Measurements from ENCODE around the gene MERTK.

The MERTK gene

DNA sequence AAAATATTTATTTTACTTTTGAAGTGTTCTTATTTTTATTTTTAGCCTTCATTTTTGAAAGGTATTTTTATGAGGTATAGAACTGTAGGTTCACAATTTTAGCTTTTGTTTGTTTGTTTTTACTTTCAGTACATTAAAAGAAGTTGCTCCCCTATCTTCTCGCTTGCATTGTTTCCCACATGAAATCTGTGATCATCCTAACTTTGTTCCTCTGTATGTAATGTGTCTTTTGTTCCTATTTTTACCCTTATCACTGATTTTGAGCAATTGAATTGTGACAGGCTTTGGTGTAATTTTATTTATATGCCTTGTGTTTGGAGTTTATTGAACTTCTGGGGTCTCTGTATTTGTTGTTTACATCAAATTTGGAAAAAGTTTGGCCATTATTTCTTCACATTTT, 78.8 kb downstream of the MERTK start:
- no peak for DNase-seq (ENCODE audit: low read depth in 2 of 2)

DNA sequence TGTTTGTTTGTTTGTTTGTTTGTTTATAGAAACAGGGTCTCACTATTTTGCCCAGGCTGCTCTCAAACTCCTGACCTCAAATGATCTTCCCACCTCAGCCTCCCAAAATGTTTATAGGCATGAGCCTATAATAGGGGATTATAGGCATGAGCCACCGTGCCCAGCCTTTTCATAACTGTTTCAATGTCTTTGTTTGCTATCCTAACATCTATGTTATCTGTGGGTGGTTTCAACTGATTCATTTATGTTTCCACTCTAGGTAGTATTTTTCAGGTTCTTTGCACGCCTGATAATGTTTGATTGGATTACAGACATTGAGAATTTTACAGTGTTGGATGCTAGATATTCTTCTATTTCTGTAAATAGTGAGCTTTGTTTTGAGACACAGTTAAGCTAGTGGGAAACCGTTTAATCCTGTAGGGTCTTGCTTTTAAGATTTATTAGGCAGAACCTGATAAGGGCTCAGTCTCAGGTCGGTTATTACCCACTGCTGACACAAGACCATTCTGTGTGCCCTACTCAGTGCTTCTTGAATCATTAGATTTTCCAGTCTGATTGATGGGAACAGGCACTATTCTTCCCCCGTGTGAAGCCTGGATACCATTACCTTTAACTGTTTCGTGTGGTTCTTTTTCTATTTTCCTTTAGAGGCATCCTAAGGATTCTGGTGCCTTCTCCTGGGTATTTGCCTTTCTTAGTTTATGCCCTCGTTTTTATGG, 80.2 kb downstream of the MERTK start:
- no peak for DNase-seq (ENCODE audit: low read depth in 2 of 2)

DNA sequence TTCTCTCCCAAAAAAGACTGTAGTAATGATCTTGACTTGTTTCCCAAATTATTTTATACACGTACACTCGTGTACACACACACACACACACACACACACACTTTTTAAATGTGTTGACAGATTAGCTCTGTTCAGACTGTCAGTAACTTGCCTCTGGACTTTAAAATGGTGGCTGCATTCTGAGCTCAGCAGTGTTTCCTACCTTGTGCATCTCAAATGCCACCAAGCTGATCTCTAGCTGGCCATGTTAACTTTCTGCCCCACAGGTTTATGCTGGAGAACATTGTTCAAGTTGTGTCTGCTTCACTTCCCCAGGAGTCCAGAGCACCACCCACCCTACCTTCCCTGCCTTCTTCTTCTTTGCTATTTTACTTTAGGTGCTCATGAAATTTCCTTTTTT, 83.3 kb downstream of the MERTK start:
- DNase-seq (ENCODE audit: low read depth in 2 of 2) = no peak

DNA sequence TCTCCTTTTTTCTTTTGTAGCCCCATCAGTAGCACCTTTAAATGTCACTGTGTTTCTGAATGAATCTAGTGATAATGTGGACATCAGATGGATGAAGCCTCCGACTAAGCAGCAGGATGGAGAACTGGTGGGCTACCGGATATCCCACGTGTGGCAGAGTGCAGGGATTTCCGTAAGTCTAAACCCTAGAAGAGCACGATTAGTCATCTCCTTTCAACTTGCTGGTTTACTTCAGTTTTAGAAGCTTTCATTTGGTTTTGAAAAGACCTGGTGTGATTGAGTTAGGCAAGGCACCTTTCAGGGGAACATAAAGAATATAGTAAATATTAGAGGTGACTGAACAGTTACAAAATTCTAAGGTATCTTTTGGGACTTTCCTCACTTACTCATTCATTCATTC, 84.4 kb downstream of the MERTK start:
- no peak for DNase-seq (ENCODE audit: low read depth in 2 of 2)

DNA sequence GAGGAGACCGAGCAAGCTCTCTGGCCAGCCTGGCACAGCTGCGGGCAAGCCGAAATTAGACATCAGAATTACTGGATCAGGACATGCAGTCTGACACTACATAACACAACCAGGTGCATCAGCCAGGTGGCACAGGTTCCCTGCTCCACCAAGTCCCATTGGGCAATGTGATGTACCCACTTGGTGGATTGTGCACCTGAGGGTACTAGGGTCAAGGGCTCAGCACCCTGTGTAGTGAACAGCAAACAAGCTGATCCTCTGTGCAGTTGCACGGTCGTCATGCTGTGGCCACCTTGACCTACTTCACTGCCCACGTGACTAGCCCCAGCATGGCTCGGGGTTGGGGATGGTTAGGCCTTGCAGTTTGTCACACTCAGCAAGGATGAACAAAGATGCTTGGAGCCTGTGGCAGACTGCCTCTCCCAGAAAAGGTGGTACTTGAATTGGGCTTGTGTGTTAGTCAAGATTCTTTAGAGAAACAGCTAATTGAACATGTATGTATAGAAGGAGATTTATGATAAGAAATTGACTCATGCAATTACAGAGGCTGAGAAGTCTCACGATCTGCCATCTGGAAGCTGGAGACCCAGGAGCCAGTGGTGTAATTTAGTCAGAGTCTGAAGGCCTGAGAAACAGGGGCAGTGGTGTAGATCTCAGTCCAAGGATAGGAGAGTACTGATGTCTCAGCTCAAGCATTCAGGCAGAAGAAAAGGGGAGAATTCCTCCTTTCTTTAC, 85.2 kb downstream of the MERTK start:
- no peak for DNase-seq (ENCODE audit: low read depth in 2 of 2)

DNA sequence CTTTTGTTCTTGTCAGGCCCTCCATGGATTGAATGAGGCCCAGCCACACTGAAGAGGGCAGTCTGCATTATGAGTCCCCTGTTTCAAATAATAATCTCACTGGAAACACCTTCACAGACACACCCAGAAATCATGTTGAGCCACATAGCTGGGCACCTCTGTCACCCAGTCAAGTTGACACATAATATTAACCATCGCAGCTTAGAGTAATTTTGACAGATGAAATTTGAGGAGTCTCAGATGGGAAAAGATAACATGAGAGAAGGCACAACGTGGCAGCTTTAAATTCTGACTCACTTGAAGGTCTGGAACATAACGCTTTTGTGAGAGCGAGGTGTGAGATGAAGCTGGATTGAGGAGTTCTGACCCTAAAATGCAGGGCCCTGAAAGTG, 85.8 kb downstream of the MERTK start:
- DNase-seq (ENCODE audit: low read depth in 2 of 2) = no peak

DNA sequence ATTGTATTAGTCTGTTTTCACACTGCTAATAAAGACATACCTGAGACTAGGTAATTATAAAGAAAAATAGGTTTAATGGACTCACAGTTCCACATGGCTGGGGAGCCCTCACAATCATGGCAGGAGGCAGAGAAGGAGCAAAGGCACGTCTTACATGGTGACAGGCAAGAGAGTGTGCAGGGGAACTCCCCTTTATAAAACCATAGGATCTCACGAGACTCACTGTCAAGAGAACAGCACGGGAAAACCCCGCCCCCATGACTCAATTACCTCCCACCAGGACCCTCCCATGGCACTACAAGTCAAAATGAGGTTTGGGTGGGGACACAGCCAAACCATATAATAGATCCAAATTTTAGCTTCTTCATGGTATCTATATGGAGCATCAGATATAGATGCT, 87.1 kb downstream of the MERTK start:
- no peak for DNase-seq (ENCODE audit: low read depth in 2 of 2)

DNA sequence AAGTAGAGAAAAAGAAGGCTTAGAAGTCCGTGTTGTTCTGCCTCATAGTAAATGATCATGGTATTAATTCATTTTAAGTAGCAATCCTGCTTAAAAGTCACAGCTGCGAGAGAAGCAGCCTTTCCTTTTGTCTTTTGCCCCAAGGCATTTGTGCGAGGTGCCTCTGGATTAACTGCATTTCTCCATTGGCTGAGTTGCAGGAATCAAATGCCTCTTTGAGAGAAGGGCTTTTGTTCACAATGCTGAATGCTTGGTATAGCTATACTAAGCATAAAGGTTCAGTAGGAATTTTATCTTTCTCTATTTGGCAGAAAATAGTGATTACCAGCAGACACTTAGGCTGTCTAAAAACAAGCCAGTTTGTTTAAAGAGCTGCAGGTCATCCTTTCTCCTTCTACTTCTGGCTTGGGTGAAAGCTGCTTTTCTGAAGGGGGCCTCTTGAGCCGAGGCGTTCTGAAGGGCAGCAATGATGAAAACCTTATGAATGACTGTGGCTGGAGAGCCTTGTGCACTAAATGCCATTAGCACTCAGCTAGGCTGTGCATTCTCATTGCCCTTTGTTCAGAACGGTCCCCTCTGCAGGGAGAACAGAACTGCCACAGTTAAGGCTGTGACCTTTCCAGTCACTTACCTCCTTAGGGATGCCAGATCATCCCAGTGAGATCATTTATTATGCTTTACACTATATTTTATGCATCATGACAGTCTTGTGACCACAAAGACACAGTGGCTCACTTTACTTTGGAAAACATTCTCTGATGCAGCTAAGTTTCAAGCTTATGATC, 87.9 kb downstream of the MERTK start:
- DNase-seq (ENCODE audit: low read depth in 2 of 2) = no peak

DNA sequence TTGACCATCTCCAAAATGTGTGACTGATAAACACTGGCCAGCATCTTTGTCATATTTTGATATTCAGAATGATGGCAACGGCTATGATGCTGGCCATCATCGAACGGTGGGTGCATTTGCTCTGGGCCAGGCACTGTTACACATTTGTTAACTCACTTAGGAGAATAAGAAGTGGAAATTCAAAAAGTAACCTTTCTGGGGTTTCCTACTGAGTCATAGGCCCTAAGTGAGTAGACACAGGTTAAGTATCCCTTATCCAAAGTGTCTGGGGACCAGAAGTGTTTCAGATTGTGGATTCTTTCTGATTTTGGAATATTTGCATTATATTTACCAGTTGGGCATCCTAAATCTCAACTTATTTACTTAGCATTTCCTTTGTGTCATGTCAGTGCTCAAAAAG, 92.0 kb downstream of the MERTK start:
- DNase-seq (ENCODE audit: low read depth in 2 of 2) = no peak

DNA sequence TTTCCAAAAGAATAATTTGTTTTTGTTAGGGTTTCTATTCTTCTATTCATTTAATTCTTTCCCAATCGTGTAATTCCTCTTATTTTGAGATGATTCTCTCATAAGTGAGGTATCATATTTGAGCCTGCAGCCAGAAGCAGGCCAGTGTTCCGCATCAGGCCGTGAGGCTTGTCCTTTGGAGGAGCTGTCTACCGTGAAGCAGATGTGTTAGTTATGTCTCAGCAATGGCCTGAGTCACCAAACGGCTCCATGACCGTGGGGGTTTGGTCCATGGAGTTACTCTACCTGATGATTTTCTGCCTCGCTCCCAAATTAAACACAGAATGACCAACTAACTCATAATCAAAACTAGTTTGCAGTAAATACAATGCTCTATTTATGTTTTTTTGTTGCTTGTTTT, 92.4 kb downstream of the MERTK start:
- DNase-seq (ENCODE audit: low read depth in 2 of 2) = no peak

DNA sequence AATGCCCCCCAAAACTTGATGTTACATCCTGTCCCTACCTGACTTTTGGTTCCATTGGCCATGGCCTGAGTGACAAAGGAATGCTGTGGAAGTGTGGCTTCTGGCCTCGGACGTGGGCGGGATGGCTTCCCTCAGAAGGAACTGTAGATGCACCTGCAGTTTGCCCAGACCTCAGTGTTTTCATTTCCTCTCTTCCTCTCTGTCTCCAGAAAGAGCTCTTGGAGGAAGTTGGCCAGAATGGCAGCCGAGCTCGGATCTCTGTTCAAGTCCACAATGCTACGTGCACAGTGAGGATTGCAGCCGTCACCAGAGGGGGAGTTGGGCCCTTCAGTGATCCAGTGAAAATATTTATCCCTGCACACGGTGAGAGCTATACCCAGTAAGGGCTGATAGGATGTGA, 95.6 kb downstream of the MERTK start:
- no peak for DNase-seq (ENCODE audit: low read depth in 2 of 2)

DNA sequence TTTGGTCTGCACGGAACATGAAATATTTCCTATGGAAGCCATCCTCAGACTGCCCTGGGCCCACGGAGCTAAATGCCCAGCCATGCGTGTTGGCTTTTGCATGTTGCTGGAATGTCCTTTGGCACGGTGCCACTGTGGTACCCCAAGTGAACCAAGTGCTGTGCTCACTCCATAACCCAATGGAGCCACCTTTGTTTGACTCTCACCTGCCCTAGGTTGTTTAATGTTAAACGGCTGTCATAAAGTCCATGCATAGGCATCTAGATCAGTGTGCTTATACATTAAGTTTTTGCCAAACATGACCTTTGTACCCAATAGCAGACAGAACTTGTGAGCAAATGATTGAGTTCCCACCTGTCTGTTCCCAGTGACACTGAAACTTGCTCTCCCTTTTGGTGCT, 96.7 kb downstream of the MERTK start:
- DNase-seq (ENCODE audit: low read depth in 2 of 2) = no peak

DNA sequence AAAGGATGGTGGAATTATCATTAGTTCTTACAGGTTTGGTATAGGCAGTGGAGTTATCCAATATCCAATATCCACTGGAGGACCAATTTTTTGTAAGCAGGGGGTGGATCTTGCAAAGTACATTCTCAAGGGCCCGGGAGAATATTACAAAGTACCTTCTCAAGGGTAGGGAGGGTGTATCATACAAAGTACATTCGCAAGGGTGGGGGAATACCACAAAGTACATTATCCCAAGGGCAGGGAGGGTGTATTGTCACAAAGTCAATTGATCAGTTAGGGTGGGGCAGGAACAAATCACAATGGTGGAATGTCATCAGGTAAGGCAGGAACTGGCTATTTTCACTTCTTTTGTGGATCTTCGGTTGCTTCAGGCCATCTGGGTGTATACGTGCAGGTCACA, 101.4 kb downstream of the MERTK start:
- DNase-seq (ENCODE audit: low read depth in 2 of 2) = no peak

DNA sequence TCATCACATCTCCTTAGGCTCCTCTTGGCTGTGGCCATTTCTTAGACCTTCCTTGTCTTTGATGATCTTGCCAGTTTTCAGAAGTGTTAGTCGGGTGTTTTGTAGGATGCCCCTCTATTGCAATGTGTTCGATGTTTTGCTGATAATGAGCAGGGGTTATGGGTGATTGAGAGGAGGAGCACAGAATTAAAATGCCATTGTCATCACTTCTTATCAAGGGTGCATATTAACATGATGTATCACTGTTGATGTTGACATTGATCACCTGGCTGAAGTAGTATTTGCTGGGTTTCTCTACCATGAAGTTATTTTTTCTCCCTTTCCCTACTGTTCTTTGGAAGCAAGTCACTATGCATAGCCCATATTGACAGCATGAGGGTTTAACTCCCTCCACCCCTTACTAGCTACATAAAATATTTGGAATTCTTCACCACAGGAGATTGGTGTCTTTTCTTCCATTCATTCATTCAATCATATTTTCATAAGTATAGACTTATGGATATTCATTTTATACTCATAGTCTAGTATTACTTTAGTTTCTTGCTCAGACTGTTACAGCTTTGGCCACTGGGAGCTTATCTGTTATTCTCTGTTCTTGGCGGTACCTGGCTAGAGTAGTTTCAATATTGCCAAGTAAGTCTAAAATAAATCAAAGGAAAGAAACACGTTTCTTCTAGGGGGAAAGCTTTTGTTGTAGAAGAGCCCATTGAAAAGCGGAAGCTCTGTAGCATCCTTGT, 102.2 kb downstream of the MERTK start:
- no peak for DNase-seq (ENCODE audit: low read depth in 2 of 2)

DNA sequence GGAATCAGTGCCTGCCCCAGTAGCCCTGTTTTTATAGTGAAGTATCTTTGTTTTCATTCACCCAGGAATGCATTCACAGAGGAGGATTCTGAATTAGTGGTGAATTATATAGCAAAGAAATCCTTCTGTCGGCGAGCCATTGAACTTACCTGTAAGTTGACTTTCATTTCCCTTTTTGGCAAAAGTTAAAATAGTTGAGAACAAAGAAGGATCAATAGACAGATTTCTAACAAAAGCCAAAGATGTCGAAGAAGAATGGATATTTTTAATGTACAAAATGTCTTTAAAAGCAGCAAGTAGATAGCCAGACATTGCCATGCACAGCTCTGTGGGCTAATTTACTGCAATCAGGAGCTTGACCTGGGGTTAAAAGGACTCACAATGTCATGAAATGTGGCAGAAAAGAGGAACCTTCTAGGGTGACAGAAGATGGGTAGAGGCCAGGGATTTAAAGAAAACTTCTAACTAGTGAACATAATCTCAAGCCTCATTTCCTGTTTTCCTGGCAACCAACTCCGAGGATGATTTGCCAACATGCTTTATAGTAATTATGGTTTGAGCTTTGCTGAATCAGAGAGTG, 102.8 kb downstream of the MERTK start:
- no peak for DNase-seq (ENCODE audit: low read depth in 2 of 2)

DNA sequence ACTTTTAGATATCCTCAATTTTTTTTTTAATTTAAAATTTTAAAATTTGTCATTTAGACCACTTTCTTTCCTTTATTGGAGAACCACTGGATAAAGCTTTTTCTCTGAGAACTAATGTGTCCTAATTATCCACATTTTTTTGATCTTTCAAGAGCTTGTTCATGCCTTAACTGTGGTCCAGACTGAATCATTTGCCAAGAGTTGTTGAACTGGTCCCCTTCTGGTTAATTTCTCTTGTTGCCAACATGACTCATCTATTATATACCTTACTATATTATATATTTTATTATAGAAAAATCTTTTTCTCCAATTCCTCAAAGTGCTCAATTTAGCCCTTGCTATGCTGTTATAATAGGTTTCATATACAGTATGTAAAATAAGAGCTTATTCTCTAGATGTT, 103.5 kb downstream of the MERTK start:
- DNase-seq (ENCODE audit: low read depth in 2 of 2) = no peak

DNA sequence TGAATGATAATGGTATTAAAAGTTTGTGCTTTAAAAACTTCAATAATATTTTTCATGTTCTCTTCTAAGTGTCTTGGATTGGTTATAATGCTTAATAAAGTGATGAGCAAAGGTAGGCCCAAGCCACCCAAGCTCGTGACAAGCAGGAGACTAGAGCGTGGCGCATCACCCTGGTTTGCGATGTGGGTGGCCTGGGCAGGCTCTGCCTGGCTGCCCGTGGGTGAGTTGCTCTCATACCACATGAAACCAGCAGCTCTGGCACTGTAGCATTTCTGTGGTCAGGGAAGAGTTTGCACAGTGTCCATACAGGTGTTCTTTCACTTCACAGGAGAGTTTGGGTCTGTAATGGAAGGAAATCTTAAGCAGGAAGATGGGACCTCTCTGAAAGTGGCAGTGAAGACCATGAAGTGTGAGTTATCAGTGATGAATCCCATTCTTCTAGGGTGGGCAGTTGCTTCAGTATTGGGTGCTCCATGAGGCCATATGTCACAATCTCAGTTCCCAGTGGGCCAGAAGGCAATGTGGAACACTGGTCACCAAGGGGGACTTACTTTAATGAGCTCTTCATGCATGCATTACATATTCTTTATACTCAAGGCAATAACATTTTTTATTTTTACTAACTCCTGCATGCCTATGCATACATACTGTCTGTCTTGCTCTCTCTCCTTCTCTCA, 105.3 kb downstream of the MERTK start:
- DNase-seq (ENCODE audit: low read depth in 2 of 2) = no peak

DNA sequence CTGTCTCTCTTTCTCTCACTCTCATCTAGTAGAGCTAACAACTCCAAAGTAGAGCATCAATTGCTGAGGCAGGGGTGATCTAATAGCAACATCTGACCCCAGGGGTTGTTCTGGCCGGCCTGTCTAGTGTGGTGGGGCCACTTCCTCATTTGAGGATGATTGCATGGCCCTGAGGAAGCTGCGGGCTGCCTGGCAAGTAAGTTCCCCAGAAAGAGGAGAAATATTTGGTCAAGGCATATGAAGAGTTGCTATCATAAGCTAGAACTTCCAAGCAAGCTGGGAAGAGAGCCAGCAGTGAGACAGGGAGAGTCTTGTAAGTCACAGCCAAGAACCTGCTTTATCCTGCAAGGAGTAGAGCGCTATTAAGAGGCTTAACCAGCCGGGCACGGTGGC, 105.8 kb downstream of the MERTK start:
- DNase-seq (ENCODE audit: low read depth in 2 of 2) = no peak

DNA sequence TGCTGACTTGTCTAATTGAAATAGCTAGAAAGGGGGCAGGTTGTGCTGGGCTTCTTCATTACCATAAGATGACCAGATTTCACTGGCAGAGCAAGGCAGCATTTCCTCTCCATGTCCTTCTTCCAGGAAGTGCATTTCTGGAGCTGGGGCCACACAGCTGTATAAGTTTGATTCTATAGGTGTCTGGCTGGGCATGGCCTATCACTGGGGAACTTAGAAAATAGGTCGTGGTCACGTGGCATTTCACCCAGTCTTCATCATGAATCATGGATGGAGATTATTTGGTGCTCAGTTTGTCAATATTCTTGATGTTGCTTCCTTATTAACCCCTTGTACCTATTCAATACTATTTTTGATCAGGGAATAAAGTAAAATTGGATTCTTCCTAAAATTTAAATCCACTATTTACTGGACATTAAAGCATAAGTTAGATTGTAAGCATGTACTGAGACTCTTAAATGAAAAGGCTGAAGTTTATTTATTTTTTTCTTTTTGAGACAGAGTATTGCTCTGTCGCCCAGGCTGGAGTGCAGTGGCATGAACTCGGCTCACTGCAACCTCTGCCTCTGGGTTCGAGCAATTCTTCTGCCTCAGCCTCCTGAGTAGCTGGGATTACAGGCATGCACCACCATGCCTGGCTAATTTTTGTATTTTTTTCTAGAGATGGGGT, 107.1 kb downstream of the MERTK start:
- DNase-seq (ENCODE audit: low read depth in 2 of 2) = no peak

DNA sequence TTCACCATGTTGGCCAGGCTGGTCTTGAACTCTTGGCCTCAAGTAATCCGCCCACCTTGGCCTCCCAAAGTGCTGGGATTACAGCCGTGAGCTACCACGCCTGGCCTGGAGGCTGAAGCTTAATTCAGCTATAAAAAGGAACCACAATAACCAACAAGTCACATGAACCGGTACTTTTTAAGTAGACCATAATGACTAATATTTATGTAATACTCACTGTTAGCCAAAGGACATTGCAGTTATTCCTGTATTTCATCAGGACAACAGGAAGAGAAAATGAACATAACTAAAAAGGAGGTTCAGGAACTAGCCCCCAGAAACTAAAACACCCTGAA, 107.6 kb downstream of the MERTK start:
- no peak for DNase-seq (ENCODE audit: low read depth in 2 of 2)

DNA sequence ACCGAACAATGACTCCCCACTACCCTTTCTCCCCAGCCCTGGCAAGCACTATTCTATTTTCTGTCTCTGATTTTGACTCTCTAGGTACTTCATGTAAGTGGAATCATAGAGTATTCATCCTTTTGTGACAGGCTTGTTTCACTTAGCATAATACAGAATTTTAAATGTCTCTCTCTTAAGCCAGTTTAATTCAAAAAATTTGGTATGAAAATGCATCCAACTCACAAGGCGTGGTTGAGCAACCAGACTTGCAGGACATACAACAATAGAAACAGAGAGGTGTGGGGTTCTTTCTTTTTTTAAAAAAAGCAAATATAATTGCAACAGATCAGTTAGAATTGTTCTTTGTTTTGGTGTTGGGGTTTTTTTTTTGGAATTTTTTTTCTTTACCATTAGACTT, 109.1 kb downstream of the MERTK start:
- DNase-seq (ENCODE audit: low read depth in 2 of 2) = no peak
